Esophagus muscularis mucosa (tissue), 4 donors: Measurements from ENCODE around the gene AKT3.

Experiments
- EP300 ChIP-seq: sonication (generic); formaldehyde crosslinking; IDR thresholded peaks from one replicate; pipeline ENCODE4 v1.6.1; 2017; ENCODE audit warnings: antibody characterized with exemption
- POLR2A ChIP-seq: fragments of 450-650 bp; IDR thresholded peaks from one replicate; pipeline ENCODE4 v1.6.1; 2017; ENCODE audit warnings: antibody characterized with exemption, moderate library complexity, mild to moderate bottlenecking, low read depth
- POLR2AphosphoS5 ChIP-seq, 2 donors: sonication (generic); formaldehyde crosslinking; IDR thresholded peaks; one replicate each; pipeline ENCODE4 v1.6.1; 2017; ENCODE audit warnings: antibody characterized with exemption in 2 of 2
- TF ChIP-seq, protein P1 (sequence below), 3 experiments: fragments of 200-600 bp in 2 of 3; fragments of 450-650 bp in 1 of 3; sonication (generic) in 2 of 3; IDR thresholded peaks; one replicate each; pipeline ENCODE4 v1.5.1; 2017 to 2019; ENCODE audit warnings: antibody characterized with exemption in 3 of 3, mild to moderate bottlenecking in 2 of 3, moderate library complexity in 1 of 3

DNA sequence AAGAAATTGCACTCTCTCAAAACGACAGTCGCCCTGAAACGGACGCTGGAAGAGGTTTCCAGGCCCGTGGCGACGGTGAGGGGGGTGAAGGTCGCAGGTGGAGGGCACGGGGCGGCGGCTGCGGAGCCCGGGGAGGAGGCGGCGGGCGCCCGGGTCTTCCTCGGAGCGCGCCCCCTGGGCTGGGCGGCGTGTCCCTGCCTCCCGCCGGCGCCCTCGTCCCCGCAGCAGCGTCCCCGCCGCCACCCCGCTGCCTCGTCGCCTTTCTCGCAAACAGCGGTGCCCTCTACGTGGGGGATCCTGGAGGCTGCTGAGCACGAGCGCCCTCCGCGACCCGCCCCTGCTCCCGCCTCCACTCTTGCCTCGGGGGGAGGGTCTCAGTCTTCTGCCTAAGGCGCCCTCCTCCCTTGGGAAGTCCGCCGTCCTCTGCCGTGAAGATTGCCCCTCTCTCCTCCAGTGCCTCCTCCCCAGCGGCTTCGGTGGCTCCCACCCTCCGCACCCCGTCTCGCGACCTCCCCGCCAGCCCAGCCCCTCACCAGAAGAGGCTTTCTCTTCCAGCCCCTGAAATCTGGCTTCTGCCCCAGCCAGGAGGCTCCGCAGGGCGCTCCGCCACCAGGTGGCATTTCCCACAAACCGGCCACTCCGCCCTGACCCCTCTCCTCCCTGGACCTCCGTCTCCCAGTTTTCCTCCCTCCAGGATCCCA is 366.8 kb downstream of the AKT3 start:
- TF ChIP-seq, protein P1, sequence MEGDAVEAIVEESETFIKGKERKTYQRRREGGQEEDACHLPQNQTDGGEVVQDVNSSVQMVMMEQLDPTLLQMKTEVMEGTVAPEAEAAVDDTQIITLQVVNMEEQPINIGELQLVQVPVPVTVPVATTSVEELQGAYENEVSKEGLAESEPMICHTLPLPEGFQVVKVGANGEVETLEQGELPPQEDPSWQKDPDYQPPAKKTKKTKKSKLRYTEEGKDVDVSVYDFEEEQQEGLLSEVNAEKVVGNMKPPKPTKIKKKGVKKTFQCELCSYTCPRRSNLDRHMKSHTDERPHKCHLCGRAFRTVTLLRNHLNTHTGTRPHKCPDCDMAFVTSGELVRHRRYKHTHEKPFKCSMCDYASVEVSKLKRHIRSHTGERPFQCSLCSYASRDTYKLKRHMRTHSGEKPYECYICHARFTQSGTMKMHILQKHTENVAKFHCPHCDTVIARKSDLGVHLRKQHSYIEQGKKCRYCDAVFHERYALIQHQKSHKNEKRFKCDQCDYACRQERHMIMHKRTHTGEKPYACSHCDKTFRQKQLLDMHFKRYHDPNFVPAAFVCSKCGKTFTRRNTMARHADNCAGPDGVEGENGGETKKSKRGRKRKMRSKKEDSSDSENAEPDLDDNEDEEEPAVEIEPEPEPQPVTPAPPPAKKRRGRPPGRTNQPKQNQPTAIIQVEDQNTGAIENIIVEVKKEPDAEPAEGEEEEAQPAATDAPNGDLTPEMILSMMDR (IDR thresholded peaks at IDR 0.05): peak; percentile 35 to 49 (median 41)
- TF ChIP-seq POLR2A: no peak
- TF ChIP-seq EP300: no peak
- no peak for TF ChIP-seq POLR2AphosphoS5 (IDR thresholded peaks at IDR 0.05)
